NCI-H2081 treated with DMSO at 0.1 percent for 48 hours (cell line): ENCODE data around the gene ATL2.
A peak's percentile ranks its signal among the peaks of the same experiment; 100 is the strongest.
"Not testable (repeated sequence)": the region's sequence is repeated elsewhere in the genome, so short reads cannot be mapped to it uniquely, and the experiment has no call there.

Source experiments
- DNase-seq: peaks from one replicate; lab custom pipeline; 2025; lab: John Stamatoyannopoulos, UW

ATL2 gene

DNA sequence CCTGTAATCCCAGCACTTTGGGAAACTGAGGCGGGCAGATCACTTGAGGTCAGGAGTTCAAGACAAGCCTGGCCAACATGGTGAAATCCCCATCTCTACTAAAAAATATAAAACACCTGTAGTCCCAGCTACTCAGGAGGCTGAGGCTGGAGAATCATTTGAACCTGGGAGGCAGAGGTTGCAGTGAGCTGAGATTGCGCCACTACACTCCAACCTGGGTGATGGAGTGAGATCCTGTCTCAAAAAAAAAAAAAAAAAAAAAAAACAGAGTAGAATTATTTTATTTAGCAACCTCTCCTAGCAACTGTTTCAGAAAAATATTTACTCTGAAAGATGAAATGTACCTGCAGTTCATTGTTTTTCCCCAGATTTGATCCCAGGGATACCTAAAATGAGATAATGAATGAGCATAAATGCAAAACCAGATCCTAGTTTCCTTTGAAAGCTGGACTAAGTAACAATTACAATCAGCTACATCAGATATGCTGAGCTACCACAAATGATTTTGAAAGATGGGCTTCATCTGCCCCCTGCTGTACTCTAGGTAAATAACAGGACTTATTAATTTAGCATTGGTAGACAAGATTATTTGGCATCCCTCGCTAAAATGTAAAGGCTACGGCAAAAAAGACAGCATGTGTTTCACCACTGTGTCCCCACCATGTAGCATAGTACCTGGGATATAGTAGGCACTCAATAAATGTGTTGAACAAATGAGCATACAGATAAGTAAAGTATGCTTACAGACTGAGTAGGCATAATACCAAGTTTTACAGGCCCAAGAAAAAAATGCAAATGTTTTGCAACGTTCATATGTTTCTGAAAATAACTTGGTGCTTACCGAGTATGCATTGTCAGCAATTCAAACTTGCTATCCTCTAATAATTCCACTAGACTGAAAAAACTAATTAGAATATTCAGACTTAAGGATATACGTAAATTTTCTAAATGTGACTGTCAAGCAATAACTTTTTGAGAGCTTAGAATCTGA, 102.5 kb downstream of the ATL2 start:
- DNase-seq: peak; percentile 51

DNA sequence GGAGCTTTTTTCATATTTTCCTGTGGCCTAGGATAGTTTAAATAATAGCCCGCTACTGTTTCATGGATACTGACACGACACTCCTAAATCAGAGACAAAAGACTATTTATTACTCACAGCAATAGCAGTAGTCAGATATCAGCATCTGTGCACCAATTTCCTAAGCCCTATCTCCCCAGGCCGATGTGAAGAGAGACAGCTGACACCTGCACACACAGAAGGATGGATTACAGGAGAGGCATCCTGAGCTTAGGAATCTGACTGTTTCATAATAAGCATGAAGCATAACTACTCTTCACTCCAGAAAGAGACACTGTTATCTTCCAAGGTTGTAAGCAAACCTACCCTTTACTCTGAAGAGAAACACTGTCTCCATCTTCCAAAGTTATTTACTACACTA, 105.4 kb downstream of the ATL2 start:
- no peak for DNase-seq

DNA sequence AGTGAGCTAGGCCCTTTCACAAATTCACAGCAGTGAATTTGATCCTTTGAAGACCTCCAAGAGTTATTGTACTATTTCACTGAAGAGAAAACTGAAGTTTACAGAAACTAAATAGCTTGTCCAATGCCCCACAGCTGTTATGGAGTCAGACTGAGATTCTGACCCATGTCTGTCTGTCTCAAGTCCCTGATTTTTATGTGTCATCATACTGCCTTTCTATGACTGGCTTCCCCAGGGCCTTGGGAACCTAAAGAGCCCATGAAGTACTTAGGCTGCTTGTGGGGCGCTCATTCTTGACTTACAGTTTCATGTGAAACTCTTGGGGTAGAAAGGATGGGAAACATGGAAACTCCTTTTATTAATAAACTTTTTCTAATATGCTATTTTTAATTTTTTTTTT, 107.7 kb downstream of the ATL2 start:
- no peak for DNase-seq

- DNase-seq: no peak
These were observed 108.3 kb downstream of the ATL2 start for GRCh38 chr2:38268691-38269327.

DNA sequence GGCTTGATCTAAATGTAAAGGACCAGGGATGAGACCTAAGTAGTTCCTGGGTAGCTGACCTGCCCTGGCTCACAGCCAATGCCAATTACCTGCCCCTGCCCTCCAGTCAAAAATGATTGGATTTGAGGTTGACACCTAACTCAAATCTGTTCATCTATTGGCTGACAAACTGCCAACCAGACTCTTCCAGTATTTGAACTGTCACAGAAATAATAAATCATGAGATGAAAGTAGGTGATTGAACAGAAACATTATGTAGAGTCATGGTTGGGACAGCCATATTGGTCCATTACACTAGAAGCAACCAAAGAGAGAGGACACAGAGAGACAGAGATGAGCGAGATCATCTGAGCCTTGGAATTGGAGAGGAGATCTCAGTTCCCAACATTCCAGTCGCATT, 109.1 kb downstream of the ATL2 start:
- DNase-seq: no peak

DNA sequence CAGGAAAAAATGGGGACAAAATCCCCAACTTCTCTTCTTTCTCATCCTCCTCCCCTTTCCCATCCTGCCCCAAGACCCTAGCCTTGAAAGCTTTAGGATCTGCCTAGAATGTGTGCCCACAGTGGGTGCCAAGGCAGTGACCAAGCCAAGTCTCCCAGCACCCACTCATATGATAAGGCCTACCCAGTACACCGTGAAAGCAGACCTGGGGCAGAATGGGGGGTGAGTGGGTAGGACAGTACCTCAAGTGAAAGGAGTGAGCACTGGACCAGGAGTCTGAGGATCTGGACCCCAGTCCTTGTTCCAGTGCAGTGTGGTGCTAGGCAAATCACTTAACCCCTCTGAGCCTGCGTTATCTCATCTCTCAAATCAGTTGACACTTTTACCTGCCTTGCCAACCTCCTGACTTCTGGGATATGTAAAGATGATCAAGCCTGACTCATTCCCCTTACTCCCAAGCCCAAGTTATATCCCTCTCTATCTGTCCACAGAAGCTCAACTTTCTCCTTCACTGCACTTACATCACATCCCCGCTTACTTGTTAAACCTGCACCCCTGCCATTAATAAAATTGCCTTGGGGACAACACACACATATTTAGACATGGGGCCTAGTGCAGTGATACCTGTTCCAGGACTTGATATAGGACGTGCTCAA, 109.7 kb downstream of the ATL2 start:
- DNase-seq: no peak

GRCh38 chr2:38266382-38267061, 110.6 kb downstream of the ATL2 start:
- DNase-seq: no peak

GRCh38 chr2:38265461-38265860, 111.6 kb downstream of the ATL2 start:
- no peak for DNase-seq

- DNase-seq: no peak
These were observed 112.5 kb downstream of the ATL2 start for GRCh38 chr2:38264396-38265221.

- DNase-seq: no peak
These were observed 113.8 kb downstream of the ATL2 start for GRCh38 chr2:38263293-38263692.

DNA sequence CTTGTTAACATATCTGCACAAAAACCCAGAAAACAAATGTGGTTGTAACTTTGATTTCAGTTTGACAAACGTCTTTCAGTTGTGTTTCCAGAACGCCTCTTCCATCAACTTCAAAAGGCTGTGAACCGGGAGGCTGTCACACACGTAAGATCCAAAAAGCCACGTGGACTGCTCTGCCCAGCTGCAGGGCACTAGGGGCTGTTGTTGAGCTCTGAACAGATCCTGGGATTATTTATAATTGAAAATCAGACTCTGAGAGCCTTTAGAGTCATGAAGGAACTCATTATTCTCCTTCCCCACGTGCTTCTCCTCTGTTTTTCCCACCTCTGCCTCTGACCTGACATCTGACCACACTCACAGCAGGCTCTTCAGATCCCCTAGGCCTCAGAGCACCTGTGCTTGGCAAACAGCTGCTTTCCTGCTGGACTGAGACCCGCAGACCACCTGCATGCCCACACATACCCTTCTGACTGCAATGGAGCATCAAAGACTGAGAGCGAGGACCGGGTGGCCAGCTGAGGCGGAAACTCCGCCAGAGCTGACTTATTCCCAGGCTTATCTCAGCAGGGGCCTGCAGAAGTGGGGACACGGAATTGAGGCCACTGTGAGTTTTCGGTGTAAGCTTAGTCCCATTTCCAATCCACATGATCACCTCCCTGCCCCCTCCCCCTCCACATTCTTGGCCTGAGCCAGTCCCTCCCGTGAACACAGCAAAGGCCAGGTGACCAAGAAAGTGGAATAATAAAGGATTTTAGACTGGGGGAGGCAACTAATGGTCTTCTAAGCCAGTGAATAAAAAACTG, 114.8 kb downstream of the ATL2 start:
- no peak for DNase-seq

GRCh38 chr2:38261569-38262068, 115.5 kb downstream of the ATL2 start:
- DNase-seq: no peak

DNA sequence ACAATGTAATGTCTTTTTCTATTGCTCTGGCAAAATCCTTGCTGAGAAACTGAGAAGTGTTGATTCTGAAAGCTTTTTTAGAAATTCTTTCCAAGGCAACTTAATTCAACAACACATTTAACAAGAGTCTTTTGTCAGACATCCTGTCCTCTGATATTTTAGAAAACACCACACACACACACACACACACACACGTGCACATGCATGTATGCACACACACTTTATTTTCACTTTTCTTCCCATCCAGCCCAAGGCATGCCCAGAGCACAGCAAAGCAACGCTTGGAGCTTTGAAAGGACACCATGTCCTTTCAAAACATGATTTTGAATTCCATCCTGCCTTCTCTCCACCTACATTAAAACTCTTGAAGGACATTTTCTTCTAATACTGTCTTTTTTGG, 116.1 kb downstream of the ATL2 start:
- DNase-seq: no peak

- no peak for DNase-seq
These were observed 116.6 kb downstream of the ATL2 start for GRCh38 chr2:38260469-38260868.

GRCh38 chr2:38259311-38259710, 117.8 kb downstream of the ATL2 start:
- DNase-seq: no peak

GRCh38 chr2:38257680-38258079, 119.4 kb downstream of the ATL2 start:
- not testable (repeated sequence) for DNase-seq

GRCh38 chr2:38256610-38257009, 120.5 kb downstream of the ATL2 start:
- DNase-seq: no peak

- no peak for DNase-seq
These were observed 121.9 kb downstream of the ATL2 start for GRCh38 chr2:38255211-38255610.

DNA sequence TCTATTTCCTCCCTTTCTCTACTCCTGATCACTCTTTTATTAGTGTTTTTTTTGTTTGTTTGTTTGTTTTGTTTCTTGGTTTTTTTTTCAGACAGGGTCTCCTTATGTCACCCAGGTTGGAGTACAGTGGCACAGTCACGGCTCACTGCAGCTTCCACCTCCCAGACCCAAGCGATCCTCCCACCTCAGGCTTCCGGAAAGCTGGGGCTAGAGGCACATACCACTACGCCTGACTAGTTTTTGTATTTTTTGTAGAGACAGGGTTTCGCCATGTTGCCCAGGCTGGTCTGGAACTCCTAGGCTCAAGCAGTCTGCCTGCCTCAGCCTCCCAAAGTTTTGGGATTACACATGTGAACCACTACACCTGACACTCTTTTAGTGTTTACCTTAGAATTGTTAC, 122.3 kb downstream of the ATL2 start:
- no peak for DNase-seq

DNA sequence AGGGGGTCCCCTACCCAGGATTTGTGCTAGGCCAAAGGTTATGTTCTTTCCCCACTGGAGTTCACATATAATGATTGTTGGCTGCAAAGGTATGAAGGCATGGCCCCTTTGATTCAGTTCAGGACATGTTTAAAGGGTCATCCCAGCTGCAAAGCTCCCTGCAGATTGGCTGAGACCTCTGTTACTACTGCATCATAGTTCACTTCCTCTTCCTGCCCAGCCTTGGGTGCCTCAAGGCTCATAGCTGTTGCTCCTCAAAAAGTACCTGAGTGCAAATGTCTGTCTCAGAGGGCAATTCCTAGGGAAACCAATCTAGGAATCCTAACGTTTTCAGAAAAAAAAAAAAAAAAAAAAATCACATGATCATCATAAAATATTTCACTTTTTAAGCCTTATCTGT, 125.1 kb downstream of the ATL2 start:
- DNase-seq: no peak
